ENCODE results near the gene HSCB.
A peak's percentile ranks its signal among the peaks of the same experiment; 100 is the strongest.
"Not testable (repeated sequence)": the region's sequence is repeated elsewhere in the genome, so short reads cannot be mapped to it uniquely, and the experiment has no call there.

The HSCB gene

GRCh38 chr22:28791841-28792490 lies 50.1 kb downstream of the HSCB start:
- DNase-seq (ENCODE audit: low spot score), result no peak

DNA sequence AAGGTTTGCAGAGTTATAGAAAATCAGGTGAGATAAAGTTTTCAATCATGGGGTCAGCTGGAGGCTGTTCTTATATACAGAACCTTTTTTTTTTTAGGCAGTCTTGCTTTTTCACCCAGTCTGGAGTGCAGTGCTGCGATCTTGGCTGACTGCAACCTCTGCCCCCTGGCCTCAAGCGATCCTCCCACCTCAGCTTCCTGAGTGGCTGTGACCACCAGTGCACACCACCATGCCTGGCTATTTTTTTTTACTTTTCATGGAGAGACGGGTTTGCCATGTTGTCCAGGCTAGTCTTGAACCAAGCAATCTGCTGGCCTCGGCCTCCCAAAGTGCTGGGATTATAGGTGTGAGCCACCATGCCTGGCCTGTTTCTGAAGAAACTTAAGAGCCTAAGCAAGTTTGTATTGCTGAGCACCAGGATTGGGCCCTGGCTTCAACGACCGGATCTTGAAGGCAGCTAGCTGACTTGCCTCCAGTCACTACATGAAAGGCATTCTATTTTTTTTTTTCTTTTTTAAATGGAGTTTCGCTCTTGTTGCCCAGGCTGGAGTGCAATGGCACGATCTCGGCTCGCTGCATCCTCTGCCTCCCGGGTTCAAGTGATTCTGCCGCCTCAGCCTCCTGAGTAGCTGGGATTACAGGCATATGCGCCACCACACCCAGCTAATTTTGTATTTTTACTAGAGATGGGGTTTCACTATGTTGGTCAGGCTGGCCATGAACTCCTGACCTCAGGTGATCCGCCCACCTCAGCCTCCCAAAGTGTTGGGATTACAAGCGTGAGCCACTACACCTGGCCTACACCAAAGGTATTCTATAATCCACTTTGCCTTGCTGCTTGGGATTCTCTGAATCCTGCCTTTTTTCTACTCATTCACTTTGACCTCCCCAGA lies 50.9 kb downstream of the HSCB start:
- DNase-seq (ENCODE audit: low spot score), result no peak

DNA sequence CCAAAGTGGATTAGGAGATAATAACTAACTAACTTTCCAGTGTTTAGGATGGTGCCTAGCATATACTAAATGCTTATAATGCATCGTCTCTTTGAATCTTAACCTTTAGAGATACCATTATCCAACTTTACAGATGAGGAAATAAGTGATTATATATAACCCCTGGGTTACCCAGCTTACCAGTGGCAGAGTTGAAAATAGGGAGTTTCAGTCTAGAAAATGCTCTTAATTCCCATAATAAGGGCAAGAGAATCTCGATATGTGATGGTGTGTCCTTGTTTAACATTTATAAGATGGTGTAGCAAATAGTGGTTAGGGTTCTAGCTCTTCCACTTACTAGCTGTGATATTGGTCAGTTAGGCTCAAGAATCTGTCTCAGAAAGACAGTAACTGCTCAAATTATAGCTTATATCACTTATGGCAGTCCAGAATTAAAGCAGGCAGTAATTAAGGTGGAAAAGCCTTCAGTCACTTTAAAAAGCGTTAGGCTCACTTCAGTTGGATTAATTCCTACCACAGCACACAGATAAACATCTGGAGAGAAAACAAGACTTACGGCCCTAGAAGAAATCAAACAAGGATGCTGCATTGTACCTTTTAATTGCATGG lies 52.2 kb downstream of the HSCB start:
- DNase-seq (ENCODE audit: low spot score), result no peak

DNA sequence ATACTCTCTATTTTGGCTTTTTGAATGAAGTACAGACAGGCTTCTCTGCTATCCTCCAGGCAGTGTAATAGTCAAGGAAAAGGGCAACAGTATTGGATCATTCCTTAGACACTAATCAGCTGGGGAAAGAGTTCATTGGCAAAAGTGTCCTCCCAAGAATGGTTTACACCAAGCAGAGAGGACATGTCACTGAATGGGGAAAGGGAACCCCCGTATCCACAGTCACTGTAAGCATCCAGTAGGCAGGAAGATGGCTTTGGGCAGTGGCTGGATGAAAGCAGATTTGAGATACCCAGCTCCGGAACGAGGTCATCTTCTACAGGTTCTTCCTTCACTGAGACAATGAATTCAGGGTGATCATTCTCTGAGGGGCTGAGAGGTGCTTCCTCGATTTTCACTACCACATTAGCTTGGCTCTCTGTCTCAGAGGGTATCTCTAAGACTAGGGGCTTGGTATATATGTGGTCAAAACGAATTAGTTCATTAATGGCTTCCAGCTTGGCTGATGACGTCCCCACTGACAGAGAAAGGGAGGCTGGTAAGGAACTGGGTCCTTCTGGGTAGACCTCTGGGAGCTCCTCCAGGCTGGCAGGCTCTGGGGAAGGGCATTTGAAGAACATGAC lies 53.3 kb downstream of the HSCB start:
- DNase-seq (ENCODE audit: low spot score), result no peak

- no peak for DNase-seq (ENCODE audit: low spot score)
Measured at GRCh38 chr22:28795932-28796856, 54.4 kb downstream of the HSCB start.

DNA sequence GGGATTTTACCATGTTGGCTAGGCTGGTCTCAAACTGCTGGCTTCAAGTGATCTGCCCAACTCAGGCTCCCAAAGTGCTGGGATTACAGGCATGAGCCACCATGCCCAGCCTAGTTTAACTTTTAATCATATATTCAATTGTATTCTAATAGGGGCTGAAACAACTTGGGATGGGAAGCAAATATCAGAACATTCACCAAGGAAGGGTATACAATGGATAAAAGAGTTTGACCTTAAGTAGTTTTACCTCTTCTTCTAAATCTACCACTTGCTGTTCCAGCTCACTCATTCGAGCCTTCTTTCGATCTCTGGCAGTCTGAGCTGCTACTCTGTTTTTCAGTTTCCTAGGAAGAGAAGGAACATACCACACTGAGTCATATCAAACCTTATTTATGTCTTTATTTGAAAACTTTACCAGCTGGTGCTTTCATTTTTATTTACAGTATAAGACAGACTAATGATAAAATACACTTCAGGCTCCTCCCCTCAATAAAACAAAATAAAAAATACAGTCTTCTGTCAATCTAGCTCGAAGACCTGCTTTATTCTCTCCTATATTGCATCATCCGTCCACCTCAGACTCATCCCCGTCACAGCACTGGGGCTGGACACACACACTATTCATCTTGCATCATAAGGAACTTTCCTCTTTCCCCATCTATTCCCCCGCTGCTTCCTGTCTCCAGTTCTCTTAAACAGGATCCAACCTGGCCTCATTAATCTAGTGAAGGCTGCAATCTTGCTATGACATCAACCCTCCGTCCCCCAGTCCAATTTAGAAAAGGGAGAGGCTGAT lies 57.2 kb downstream of the HSCB start:
- peak; percentile 86 for DNase-seq (ENCODE audit: low spot score)

GRCh38 chr22:28799606-28800307 lies 57.9 kb downstream of the HSCB start:
- peak; percentile 45 for DNase-seq (ENCODE audit: low spot score)

DNA sequence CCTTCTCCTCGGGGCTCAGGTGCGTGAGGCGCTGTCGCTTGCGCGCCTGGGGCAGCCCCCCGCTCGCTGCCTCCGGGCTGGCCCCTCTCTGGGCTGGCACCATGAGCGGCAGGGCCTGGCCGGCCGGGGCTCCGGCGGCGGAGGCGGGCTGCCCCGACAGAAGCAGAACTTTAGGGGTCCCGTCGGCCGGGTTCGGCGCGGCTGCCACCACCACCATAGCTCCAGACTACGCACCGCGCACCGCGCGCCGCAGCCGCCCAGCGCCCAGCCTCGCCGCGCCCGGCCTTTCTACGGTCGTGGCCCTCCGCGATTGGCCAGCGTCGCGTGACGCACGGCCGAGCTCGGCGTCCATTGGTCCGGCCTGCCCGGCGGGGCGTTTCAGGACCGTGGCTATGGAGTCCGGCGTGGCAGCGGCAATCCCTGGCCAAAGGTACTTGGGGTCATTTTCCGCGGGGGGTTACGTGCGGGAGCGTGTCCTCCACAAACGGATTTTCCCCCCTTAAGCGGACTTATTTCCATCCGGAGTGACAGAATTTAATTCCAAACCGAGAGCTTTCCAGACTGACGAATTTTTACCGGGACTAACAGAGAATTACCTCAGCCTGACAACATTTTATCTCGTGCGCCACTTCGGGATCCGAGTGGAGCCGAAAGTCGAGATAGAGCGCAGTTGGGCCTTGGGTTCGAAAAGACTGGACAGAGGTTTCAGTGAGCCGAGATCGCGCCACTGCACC lies 58.6 kb downstream of the HSCB start, which contains the start of gene XBP1:
XBP1 (minus strand) TSS at position 262 of the 734 bp plus-strand sequence.
- peak; percentile 97 for DNase-seq (ENCODE audit: low spot score)

GRCh38 chr22:28801845-28802594 lies 60.2 kb downstream of the HSCB start:
- peak; percentile 77 for DNase-seq (ENCODE audit: low spot score)

DNA sequence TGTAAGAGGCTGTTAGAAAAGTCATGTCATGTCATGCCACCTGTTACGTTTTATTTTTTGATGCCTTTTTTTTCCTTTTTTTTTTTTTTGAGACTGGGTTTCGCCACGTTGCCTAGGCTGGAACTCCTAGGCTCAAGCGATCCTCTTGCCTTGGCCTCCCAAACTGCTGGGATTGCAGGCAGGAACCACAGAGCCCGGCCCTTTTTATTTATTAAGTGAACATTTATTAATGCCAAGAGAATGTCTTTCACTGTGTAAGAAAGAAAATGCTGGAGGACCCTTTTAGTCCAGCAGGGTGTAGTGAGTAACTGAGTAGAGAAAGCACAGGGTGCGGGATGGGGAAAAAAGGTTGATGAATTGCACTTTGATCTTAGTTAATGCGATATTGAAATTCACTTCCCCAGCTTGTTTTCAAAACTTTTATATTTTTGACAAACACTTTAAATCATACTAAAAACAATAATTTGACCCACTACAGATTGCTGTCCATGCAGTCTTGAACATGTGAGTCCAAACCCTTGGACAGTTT lies 60.8 kb downstream of the HSCB start:
- peak; percentile 52 for DNase-seq (ENCODE audit: low spot score)

GRCh38 chr22:28805426-28805825 lies 63.6 kb downstream of the HSCB start:
- not testable (repeated sequence) for DNase-seq (ENCODE audit: low spot score)

Data from HuH-7.5 (cell line).